ENCODE data around the gene PLXNA1. TPM values are rescaled to one million over a fixed set of nuclear protein-coding genes. Genes with fewer than 3 reads are reported as not detected.

Gene PLXNA1
- total RNA-seq, 2 experiments from 2014 or later: 6.5 to 7.4 TPM

- no peak for DNase-seq
- H3K4me1 Mint-ChIP-seq: no peaks in the 10 kb centered on the region
- H3K27ac Mint-ChIP-seq: no peak overlapping the region
- CTCF ChIA-PET: no interaction called here
- H3K4me3 Mint-ChIP-seq: no peak overlapping the region
- POLR2A ChIA-PET: no interaction called here
- no peaks in the 10 kb centered on the region for H3K36me3 Mint-ChIP-seq (ENCODE audit: low read depth)
- no peaks in the 10 kb centered on the region for H3K9me3 Mint-ChIP-seq
- no peaks in the 10 kb centered on the region for H3K27me3 Mint-ChIP-seq
Observed at GRCh38 chr3:127020543-127020942, 37.6 kb downstream of the PLXNA1 start.

GRCh38 chr3:127022849-127023248, 39.9 kb downstream of the PLXNA1 start:
- DNase-seq: no peak
- H3K27ac Mint-ChIP-seq: no peak overlapping the region
- no peaks in the 10 kb centered on the region for H3K36me3 Mint-ChIP-seq (ENCODE audit: low read depth)
- no peaks in the 10 kb centered on the region for H3K27me3 Mint-ChIP-seq
- no peak overlapping the region for H3K4me3 Mint-ChIP-seq
- H3K4me1 Mint-ChIP-seq: no peaks in the 10 kb centered on the region
- no peaks in the 10 kb centered on the region for H3K9me3 Mint-ChIP-seq
- ChIA-PET CTCF (no interaction called here), POLR2A (no interaction called here)

DNA sequence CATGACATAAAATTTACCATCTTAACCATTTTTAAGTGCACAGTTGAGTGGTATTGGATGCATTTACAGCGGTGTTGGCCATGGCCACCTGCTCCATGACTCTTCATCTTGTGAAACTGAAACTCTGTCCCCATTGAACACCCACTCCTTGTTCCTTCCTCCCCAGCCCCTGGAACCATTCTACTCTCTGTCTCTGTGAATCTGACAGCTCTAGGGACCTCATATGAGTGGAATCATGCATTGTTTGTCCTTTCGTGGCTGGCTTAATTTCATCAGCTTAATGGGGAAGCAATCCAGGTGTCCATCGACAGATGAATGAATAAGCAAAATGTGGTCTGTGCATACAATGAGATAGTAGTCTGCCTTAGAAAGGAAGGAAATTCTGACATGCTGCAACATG, 42.5 kb downstream of the PLXNA1 start:
- ChIA-PET POLR2A (no interaction called here), CTCF (no interaction called here)
- H3K27me3 Mint-ChIP-seq: no peaks in the 10 kb centered on the region
- H3K9me3 Mint-ChIP-seq: no peaks in the 10 kb centered on the region
- H3K27ac Mint-ChIP-seq: no peak overlapping the region
- no peaks in the 10 kb centered on the region for H3K36me3 Mint-ChIP-seq (ENCODE audit: low read depth)
- H3K4me1 Mint-ChIP-seq: no peaks in the 10 kb centered on the region
- H3K4me3 Mint-ChIP-seq: no peak overlapping the region
- DNase-seq: no peak

DNA sequence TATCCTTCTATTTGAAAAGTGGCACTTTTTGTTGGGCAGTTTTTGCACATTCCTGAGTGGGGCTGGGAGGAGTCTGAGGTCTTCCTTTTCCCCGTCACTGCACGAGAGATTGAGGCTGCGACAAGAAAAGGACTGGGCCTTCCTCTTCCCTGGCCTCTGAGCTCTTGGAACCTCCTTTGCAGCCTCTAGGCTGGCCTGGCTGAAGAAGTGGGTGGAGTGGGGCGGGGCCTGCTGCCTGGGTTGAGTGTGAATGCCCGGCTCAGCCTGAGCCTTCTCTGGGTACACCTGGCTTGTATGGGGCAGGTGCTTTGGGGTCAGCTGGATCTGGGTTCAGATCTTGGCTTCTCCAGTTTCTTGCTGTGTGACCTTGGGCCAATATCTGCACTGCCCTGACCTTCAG, 43.1 kb downstream of the PLXNA1 start:
- Mint-ChIP-seq H3K36me3 (ENCODE audit: low read depth) (no peaks in the 10 kb centered on the region), H3K27ac (no peak overlapping the region), H3K9me3 (no peaks in the 10 kb centered on the region), H3K4me3 (no peak overlapping the region), H3K4me1 (no peaks in the 10 kb centered on the region), H3K27me3 (no peaks in the 10 kb centered on the region)
- DNase-seq: no peak
- CTCF ChIA-PET: no interaction called here
- POLR2A ChIA-PET: no interaction called here

DNA sequence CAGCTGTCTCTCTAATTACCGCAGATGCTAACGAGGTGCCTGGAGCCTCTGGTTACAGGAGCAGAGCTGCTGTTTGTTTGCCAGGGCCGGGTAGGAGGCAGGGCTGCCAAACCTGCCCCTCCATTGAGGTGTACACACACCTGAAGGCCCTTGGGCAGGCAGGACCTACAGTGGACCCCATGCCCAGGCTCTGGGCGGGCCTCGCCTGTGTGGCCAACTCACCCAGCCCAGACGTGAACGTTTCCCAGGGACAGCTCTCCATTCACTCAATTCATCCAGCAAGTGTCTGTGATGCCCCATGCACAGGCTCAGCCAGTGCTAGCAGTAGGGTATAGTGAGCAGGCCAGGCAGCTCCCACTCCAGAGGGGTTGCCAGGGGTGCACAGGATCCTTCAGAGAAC, 43.7 kb downstream of the PLXNA1 start:
- Mint-ChIP-seq H3K36me3 (ENCODE audit: low read depth) (no peaks in the 10 kb centered on the region), H3K27ac (no peak overlapping the region), H3K27me3 (no peaks in the 10 kb centered on the region), H3K4me1 (no peaks in the 10 kb centered on the region), H3K9me3 (no peaks in the 10 kb centered on the region), H3K4me3 (no peak overlapping the region)
- ChIA-PET POLR2A (no interaction called here), CTCF (no interaction called here)
- no peak for DNase-seq

- Mint-ChIP-seq H3K27me3 (no peaks in the 10 kb centered on the region), H3K27ac (no peak overlapping the region), H3K4me1 (no peaks in the 10 kb centered on the region), H3K4me3 (no peak overlapping the region), H3K9me3 (no peaks in the 10 kb centered on the region), H3K36me3 (ENCODE audit: low read depth) (no peaks in the 10 kb centered on the region)
- CTCF ChIA-PET: no interaction called here
- POLR2A ChIA-PET: no interaction called here
- no peak for DNase-seq
Observed at GRCh38 chr3:127027061-127027735, 44.3 kb downstream of the PLXNA1 start.

GRCh38 chr3:127027811-127028548, 45.1 kb downstream of the PLXNA1 start:
- Mint-ChIP-seq H3K36me3 (ENCODE audit: low read depth) (no peaks in the 10 kb centered on the region), H3K27ac (no peak overlapping the region), H3K9me3 (no peaks in the 10 kb centered on the region), H3K4me3 (no peak overlapping the region), H3K27me3 (no peaks in the 10 kb centered on the region), H3K4me1 (no peaks in the 10 kb centered on the region)
- no peak for DNase-seq
- ChIA-PET POLR2A (no interaction called here), CTCF (no interaction called here)

GRCh38 chr3:127028781-127029657, 46.1 kb downstream of the PLXNA1 start:
- Mint-ChIP-seq H3K4me3 (no peak overlapping the region), H3K9me3 (no peaks in the 10 kb centered on the region), H3K36me3 (ENCODE audit: low read depth) (no peaks in the 10 kb centered on the region), H3K27me3 (no peaks in the 10 kb centered on the region), H3K4me1 (no peaks in the 10 kb centered on the region), H3K27ac (no peak overlapping the region)
- ChIA-PET POLR2A (no interaction called here), CTCF (no interaction called here)
- DNase-seq: no peak

DNA sequence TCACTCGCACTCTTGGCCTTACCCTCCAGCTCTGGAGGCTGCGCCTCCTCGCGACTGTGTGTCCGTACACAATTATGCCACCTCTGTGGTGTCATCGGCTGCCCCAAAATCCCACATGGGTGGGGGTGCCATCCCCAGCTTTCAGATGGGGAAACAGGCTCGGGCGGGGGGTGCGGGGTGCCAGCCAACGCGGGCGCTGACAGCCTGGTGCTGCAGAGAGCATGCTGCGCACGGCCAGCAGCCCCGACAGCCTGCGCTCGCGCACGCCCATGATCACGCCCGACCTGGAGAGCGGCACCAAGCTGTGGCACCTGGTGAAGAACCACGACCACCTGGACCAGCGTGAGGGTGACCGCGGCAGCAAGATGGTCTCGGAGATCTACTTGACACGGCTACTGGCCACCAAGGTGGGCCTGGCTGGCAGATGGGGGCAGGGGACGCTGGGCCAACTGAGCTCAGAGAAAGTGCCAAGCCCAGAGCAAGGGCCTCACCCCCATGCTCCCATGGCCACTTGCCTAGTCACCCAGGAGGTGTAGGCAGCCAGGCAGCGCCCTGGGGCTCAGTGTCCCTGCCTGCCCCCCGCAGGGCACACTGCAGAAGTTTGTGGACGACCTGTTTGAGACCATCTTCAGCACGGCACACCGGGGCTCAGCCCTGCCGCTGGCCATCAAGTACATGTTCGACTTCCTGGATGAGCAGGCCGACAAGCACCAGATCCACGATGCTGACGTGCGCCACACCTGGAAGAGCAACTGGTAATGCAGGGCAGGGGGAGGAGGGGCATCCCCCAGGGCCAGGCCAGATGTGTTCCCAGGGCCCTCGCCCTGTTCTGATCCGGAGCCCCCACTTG, 47.0 kb downstream of the PLXNA1 start:
- no peaks in the 10 kb centered on the region for H3K27me3 Mint-ChIP-seq
- CTCF ChIA-PET: no interaction called here
- no peaks in the 10 kb centered on the region for H3K9me3 Mint-ChIP-seq
- no peaks in the 10 kb centered on the region for H3K4me1 Mint-ChIP-seq
- DNase-seq: no peak
- H3K27ac Mint-ChIP-seq: no peak overlapping the region
- H3K4me3 Mint-ChIP-seq: no peak overlapping the region
- H3K36me3 Mint-ChIP-seq (ENCODE audit: low read depth): no peaks in the 10 kb centered on the region
- POLR2A ChIA-PET: no interaction called here

DNA sequence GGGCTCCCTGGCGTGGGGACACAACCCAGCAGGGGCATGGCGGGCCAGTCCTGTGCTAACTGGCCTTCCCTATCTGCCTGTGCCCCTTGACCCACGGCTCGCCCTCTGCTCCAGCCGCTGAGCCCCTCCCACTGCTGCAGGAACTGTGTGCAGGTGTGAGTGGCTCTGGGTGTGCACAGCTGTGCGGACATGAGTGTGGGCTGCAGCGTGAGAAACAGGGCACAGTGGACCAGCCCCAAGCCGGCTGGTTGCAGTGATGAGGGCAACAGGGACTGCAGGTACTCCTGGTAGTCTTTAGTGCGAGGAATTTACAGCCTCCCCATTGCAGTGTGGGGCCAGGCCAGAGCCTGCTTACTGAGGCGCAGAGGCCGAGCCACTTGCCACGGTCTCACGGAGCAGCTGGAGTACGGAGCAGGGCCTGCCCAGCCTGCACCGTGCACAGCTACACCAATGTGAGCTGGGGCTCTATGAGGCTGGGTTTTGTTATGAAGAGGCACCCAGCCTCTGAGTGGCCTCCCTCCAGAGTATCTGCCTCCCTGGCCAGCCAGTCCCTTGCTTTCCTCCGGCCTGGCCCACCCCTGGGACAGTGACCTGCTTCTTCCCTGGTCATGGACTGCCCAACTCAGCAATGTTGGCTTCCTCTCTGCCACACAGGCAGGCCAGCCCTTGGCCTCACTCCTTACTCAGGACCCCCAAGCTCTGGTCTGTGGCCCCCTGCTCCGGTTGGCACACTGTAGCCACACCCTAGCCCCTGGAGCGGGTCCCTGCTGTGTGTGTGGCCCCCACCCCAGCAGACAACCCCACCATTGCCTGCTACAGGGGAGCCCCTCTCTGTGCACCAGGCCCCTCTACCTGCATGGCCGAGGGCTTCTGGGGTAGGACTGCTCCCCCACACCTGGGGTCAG, 47.8 kb downstream of the PLXNA1 start:
- POLR2A ChIA-PET: no interaction called here
- no peak overlapping the region for H3K4me3 Mint-ChIP-seq

DNA sequence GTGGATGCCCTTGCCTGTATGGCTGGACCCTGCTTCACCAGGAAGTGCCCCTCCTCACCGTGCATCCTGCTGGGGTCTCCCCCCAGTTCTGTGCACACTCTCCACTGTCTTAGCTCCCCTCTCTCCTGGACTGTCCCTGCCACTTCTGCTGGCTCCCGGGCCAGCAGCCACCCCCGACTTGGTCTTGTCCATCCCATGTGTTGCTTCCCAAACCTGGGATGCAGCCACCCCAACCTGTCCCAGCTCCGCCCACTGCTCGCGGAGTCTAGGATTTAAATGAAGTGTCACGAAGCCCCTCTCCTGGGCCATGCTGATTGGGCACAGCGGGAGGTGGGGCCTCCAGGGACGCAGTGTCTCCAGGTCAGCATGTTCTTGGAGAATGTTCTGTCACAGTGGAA, 48.5 kb downstream of the PLXNA1 start:
- POLR2A ChIA-PET: no interaction called here
- Mint-ChIP-seq H3K4me1 (no peaks in the 10 kb centered on the region), H3K27ac (no peak overlapping the region), H3K36me3 (ENCODE audit: low read depth) (no peaks in the 10 kb centered on the region), H3K27me3 (no peaks in the 10 kb centered on the region), H3K9me3 (no peaks in the 10 kb centered on the region), H3K4me3 (no peak overlapping the region)
- DNase-seq: no peak
- CTCF ChIA-PET: no interaction called here

More for the DNA sequence above, 47.8 kb downstream of the PLXNA1 start:
- H3K36me3 Mint-ChIP-seq (ENCODE audit: low read depth): no peaks in the 10 kb centered on the region
- H3K27ac Mint-ChIP-seq: no peak overlapping the region
- H3K27me3 Mint-ChIP-seq: no peaks in the 10 kb centered on the region
- CTCF ChIA-PET: no interaction called here
- H3K9me3 Mint-ChIP-seq: no peaks in the 10 kb centered on the region
- DNase-seq: no peak
- H3K4me1 Mint-ChIP-seq: no peaks in the 10 kb centered on the region

GRCh38 chr3:127031845-127032244, 48.9 kb downstream of the PLXNA1 start:
- Mint-ChIP-seq H3K4me1 (no peaks in the 10 kb centered on the region), H3K9me3 (no peaks in the 10 kb centered on the region), H3K4me3 (no peak overlapping the region), H3K27me3 (no peaks in the 10 kb centered on the region), H3K27ac (no peak overlapping the region), H3K36me3 (ENCODE audit: low read depth) (no peaks in the 10 kb centered on the region)
- no peak for DNase-seq
- ChIA-PET CTCF (no interaction called here), POLR2A (no interaction called here)

All from activated CD4-positive, alpha-beta memory T cell treated with anti-CD3 and anti-CD28 coated beads, Interleukin-2, amount 10 ng/mL, durations not matched to agents 7 days and 5 days (primary cell).